ENCODE measurements around the gene EIF4E1B.
A peak's percentile ranks its signal among the peaks of the same experiment; 100 is the strongest.

The EIF4E1B gene

DNA sequence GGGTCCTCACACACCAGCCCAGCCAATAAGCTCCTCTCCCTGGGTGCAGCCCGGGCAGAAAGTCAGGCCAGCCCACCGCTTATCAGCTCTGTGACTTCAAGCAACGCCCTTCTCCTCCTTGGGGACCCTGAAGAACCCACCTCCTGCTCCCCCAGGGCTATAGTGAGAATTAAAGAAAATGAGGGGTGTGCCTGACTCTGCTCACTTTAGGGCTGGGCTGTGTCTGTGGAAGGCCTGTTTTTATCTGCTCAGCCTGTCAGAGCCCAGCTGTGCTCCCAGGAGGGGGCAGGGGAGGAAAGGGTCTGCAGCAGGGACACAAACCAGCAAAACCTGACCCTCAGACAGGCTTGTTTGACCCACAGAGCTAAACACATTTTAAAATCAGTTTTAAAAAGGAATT is 24.4 kb upstream of the EIF4E1B start:
- DNase-seq (ENCODE audit: low spot score) = no peak

DNA sequence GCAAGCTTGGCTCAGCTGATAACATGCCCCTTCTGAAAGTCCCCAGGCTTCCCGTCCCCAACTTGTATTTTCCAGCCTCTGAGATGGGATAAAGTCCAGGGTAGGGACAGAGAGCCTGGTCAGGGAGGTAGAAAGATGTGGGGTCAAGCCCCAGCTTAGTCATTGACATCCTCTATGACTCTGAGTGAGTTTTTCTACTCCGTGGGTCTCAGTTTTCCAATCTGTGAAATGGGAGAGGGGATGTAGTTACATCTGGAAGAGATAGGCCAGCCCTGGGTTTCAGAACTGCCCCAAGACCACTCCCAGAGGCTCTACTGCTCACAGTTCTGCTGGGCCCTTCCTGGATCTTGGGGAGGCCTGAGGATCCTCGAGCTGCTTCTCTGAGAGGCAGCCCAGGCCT is 23.6 kb upstream of the EIF4E1B start:
- no peak for DNase-seq (ENCODE audit: low spot score)

DNA sequence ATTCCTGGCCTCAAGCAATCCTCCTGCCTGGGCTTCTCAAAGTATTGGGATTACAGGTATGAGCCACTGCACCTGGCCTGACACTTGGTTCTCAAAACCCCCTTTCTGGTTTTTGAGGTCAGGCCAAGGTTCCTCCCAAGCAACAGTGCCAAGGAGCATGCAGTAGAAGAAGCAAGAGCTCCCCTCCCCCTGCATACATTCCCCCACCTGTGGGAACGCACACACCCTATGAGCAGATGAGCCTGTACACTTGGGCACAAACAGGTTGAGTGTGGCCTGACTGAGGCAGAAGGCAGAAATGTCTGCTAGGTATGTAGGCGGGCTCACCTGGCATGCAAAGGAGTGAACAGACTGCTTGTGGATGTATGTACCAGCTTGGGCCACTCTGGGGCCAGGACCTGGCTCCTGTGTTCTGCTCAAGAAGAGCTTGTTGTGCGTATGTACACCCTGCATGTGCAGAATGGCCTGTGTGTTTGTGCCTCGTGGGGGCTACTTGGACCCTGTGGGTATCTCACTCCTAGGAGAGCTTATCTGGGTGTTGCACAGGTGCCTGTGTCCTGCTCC is 22.3 kb upstream of the EIF4E1B start:
- no peak for DNase-seq (ENCODE audit: low spot score)

DNA sequence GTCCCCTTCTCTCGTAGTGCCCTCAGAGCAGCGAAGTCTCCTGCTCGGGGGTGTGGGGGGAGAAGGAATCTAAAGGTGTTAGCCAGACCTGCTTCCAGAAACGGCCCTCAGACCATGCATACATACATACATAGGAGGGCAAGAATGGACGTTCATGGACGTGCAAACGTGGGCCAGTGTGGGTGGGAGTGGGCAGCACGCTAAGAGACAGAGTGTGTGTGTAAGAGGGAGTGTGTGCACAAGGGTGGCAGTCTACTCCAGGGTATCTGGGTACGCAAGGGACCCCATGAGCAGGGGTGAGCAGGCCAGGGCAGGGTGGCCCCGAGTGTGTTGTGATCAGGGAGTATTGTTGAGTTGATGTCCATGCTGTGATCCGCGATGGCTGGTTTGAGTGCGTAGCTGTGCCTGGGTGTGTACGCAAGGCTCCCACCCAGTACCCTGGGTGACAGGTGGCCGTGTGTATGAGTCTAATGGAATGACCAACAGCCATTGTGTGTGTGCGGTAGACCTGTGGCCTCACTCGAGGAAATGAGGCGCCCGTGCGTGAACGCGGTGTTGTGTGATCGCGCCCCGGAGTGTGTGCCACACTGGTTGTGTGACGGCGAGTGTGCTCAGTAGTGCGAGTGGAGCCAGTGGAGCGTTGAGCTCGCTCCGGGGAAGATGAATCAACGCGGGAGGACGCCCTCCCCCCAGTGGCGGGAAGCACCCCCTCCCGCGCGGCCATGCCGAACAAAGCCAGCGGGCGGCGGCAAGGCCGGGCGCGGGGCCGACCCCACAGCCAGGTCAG is 21.3 kb upstream of the EIF4E1B start:
- DNase-seq (ENCODE audit: low spot score) = no peak

DNA sequence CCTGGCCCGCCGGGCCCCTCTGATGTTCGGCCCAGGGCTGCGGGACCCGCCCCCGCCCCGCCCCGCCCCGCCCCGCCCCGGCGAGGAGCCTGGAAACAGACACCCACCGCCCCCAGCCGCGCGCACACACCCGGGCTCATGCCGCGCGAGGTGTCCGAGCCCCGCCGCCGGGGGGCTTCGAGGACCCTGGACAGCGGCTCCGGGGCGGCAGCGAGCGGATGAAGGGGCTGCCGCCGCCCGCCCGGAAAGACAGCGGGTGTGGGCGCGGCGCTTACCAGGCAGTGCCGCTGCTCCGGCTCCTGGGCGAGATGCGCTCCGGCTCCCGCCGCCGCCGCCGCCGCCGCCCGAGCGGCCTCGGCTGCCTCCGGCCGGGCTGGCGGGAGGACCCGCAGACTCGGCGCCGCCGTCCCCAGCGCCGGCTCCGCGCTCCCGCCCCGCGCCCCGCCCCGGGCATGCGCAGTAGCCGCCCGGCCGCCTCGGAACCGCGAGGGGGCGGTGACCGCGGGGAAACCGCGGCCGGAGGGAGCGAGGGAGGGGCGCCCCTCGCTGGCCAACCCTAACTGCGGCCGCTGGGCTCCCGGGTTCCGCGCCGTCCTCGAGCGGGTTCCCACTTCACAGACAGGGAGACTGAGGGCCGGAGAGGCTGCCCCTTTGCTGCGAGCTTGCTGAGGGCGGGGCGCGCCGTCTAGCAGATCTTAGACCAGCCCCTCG is 20.6 kb upstream of the EIF4E1B start, which contains the start of gene GPRIN1:
TSS of gene GPRIN1 (minus strand) at position 433 of the 711 bp plus-strand sequence. CDS start 10,322 bp downstream, outside the sequence.
- peak; percentile 60 for DNase-seq (ENCODE audit: low spot score)

DNA sequence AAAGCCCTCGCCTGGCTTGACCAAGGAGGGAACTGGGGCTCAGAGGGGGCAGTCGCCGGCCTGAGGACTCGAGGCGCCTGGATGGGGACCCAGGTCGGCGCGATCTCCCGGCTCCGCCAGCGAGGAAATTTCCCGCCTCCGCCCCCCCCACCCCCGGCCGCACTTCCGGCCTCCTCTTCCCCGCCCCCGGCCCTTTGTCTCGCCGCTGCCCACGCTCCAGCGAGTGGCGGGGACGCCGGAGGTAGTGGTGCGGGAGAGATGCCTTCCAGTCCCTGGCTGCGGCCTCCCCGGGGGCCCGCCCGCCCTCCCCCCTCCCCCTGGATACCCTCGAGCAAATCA is 20.1 kb upstream of the EIF4E1B start:
- DNase-seq (ENCODE audit: low spot score) = no peak

DNA sequence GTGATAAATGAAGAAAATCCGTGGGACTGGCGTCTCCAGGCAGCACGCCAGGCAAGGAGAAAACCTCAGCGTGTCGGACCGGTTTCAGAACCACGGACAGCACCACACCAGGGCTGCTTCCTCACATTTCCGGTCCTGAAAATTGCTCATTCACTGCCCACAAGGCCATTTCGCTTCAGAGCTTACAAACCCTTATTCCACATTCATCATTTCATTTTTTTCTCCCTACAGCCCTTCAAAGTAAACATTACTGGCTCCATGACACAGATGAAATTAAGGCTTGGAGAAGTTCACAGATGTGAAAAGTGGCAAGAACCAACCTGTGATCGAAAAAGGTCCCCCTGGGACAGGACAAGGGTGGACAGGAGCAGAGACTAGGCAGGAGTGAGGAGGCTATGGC is 19.0 kb upstream of the EIF4E1B start:
- DNase-seq (ENCODE audit: low spot score) = peak; percentile 85

DNA sequence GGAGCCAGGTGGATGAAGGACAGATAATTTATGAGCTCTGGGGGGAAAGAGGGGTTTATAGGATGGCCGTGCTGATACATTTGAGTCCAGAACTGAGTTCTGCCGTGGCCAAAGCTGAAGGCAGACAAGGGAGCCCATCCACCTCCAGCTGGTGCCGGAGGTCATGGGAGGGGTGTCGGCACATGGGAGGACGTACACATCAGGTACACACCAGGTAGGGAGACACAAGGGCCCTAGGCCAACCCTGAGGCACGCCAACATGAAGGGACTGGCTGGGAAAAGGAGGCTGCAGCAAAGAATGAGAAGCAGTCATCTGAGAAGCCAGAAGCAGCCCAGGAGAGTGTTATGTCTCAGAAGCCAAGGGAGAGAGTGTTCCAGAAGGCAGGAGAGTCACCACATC is 18.5 kb upstream of the EIF4E1B start:
- DNase-seq (ENCODE audit: low spot score) = no peak

DNA sequence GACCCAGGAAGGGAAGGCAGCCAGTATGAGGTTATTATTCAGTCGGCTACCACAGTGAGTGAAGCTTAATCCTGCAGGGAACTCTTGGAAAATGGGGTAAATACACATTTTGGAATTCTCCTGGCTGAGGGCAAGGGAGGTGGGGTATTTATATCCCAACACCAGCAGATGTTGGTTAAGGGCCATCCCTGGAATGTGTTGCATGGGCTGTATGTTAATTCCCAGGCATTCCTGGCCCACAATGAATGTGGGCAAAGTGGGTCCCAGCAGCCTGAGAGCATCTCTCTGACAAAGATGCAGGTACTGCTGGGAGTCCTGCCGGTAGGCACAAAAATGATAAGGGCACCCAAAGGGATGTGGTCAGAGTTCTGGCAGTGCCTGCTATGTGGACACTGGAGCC is 17.6 kb upstream of the EIF4E1B start:
- no peak for DNase-seq (ENCODE audit: low spot score)

DNA sequence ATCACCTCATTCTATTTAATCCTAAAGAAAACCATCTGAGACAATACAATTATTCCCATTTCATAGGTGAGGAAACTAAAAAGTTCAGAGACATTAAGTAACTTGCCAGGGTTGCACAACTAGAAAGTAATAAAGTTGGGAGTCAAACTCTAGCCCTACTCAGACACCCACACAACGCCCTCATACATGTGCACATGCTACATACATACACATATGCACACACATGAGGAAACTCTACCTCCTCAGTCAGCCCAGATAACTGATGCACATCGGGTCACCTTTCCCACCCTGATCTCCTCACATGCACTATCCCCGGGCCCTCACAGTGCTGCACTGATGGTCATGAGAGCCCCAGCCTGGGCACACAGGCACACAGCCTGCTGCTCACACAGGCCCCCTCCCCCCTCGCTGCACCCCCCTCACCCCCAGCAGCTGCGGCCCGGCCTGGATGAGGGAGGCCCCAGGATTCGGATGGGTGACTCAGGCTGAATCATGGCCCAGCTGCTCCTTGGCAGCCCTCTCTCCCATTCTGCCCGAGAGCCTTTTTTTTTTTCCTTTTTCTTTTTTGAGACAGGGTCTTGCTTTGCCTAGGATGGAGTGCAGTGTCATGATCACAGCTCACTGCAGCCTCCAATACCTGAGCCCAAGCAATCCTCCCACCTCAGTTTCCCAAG is 15.5 kb upstream of the EIF4E1B start:
- DNase-seq (ENCODE audit: low spot score) = peak; percentile 31

DNA sequence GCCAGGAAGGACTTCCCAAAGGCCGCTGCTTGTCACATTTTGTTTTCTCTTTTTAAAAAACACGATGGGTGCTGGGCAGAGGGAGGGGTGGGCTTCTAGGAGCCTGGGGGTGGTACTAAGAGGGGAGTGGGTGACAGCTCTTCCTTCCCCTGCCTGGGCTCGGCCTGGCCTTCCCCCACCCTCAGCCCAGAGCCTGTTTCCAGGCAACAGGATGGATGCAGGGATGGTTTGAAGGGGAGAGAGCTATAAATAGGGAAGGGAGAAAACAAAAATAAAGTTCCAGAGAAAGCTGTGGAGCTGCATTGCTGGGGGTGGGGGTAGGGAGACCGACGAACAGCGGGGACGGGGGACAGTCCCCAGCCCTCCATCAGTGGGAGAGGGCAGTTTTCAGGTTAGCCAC is 14.0 kb upstream of the EIF4E1B start:
- no peak for DNase-seq (ENCODE audit: low spot score)

DNA sequence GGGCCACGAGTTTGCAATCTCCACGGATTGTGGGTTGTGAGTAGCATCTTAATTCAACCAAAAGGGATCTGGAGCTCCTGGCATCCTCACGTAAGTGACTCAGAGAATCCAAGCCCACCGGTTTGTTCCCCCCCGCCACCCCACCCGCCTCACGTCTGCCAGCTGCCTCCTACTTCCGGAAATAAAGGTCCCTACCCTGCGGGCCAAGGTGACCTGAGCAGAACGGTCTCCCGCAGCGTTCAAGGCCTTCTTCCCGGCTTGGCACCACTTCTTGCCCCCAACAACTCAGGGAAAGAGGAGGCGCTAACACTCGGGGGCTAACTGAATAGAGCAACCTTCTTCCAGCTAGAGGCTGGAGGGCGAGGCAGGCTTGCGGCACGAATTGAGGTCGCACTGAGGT is 11.7 kb upstream of the EIF4E1B start:
- DNase-seq (ENCODE audit: low spot score) = no peak

DNA sequence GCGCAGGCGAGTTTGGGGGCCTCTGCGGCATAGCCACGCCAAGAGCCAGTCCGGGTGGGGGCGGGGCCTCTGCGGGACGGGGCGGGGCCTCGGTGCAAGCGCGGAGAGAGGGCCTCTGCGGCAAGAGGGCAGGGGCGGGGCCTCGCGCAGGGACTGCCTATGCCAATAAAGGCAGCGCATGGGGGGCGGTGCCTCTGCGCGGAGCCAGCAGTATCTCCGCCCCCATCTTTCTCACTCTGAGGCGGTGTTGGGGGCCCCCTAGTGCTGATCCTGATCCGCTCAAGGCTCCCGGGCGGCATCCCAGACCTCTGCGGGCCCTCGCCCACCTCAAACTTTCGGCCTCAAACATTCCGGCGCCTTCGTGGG is 11.3 kb upstream of the EIF4E1B start:
- DNase-seq (ENCODE audit: low spot score) = peak; percentile 77

DNA sequence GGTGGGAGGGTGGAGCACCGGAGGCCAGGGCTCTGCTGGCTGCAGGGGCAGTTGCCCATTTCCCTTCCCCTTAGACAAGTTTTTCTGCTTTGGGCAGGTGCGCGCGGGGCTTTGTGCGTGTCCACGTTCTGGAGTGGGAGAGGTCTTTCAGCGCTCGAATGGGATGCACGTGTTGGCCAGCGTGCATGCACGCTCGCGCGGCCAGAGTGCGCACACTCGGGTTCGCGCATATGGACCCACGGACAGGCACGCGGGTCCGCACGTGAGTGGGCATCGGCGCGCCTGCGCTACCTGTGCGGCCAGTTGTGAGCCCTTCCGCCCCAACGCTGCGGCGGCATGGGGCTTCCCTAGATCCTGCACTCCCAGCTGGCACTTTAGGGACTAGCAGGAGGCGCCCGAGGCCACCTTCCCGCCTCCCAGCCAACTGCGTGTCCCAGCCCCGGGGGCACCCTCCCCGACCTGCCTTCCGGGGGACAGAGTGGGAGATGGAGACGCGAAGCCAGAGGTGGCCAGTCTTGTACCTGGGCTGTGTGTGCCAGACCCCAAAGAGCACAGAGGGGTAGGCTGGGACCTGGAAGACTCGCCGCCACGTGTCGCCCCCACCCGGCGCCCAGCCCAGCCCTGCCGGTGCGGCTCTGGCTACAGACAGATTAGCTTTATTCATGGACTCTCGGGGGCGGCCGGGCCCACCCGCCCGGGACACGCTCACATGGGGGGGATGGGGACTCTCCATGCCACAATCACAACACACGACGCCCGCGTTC is 10.7 kb upstream of the EIF4E1B start:
- DNase-seq (ENCODE audit: low spot score) = no peak

DNA sequence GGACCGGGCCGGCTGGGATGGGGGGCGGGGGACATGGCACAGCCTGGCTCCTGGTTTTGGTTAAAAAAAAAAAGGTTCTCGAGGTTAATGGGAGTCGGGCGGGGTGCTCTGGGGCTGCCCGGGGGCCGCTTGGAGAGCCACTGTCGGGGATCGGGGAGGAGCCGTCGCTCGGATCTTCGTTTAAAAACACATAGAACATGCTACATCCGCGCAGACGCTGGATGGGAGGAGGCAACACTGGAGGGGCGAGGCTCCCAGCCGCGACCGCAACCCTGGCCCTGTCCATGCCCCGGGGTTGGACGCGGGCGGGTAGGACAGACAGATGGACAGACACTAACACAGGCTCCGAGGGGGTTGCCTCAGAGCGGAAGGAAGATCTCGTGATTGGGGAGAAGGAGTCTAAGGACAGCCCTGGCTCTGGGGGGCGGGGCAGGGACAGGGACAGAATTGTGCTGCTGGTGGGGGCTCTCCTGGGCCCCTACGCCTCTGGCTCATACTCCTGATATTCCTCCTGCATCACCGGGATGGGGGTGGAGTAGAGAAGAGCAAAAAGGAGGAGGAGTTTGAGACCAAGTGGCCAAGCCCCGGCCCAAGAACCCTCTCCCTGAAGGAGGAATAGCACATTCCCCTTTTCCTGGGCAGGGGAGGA is 10.0 kb upstream of the EIF4E1B start:
- DNase-seq (ENCODE audit: low spot score) = no peak

DNA sequence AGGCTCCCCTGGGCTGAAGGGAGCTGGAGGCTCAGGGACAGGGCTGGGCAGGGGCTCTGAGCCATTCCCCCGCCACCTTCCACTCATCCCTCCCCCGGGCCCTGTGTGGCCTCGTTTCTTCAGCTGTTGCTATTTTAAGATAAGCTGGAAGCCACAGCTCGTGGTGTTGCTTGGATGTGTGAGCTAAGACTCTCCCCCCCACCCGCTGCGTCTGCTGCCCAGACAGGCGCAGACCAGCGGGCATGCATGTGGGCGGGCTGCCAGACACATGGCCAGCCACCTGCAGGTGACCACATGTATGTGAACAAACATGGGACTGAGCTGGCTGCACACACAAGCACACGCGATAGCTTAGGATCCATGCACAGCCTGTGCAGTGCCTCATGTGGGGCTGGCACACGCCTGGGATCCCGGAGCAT is 8.8 kb upstream of the EIF4E1B start:
- DNase-seq (ENCODE audit: low spot score) = no peak

DNA sequence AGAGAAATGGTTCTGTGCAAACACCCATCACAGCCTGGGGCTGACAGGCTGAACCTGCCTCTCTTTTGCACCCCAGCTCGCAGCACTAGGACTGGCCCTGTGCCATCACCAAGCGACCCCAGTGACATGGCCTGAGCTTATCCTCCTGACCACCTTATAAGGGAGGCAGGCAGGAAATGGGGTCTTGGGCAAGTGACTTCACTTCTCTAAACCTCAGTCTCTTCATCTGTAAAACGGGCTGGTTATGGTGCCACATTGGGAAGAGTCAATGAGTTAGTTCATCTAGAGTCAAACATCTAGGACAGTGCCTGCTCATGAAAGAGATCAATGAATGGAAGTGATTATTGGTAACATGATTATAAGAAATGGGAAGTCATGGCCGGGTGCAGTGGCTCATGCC is 6.3 kb upstream of the EIF4E1B start:
- DNase-seq (ENCODE audit: low spot score) = no peak

DNA sequence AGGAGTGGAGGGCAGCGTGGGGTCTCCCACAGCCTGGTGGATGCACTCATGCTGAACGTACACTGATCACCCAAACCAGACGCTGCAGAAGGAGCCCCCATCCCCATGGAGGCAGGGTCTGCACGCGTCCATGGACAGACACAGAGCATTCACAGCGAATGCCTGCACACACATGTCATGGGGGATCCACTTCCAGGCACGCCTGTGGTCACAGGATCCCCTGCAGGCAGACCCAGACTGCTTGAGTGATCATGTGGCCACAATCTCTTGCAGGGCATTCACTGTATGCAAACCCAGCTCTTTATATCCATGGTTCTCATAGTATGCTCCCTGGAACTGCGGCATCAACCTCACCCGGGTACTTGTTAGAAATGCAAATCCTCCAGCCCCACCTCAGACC is 5.5 kb upstream of the EIF4E1B start:
- DNase-seq (ENCODE audit: low spot score) = no peak

DNA sequence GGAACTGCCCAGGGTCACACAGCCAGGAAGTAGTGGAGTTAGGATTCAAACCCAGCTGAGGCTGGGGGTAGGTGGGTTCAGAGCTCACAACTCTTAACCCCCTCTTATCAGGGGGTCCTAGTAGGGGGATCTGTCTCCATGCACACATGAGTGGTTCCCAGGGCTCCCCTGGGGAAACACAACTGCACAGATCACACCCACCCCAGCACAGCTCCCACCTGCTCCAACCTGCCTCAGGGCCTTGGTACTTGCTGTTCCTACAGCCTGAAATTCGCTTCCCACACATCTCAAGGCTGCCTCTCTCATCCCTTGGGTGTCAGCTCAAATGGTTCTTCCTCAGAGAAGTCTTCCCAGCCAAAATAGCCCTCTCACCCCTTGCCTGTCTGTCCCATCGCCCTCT is 5.0 kb upstream of the EIF4E1B start:
- DNase-seq (ENCODE audit: low spot score) = no peak

DNA sequence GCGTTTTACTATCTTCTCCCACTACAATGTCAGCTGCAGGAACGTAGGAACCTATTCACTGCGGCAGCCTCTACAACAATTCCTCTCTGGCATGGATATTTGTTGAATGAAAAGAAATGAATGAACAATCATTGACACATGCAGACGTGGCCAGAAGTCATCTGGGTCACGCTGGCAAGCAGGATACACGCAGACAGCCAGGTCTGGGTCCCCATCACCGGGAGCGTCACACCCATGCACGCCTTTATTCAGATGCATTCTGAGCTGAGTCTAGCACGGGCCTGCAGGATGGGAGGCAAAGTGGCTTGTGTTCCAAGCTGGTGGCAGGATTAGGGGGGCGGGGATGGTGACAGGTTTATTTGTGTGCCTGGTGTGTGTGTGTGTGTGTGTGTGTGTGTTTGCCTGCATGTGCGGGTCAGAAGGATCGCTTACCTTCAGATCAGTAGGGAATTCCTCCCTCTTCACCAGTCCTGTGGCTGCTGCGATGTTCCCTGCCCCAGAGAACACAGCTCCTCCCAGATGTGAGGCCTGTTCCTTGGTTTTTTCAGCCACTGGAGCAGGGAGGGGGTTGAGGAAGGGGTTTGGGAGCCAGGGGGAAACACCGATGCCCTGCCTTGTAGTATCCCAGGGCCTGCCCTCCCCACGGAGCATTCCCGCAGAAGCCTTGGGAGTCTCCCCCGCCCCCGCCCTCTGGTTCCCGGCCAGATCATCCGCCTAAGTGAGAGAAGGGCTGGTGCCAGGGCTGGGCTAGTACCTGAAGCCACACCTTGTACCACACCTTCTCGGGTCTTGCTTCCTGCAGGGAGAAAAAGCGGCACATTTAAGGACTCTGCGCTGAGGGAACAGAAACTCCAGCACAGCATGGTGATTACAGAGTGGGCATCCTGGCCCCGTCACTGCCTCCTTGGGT is 4.3 kb upstream of the EIF4E1B start:
- no peak for DNase-seq (ENCODE audit: low spot score)

DNA sequence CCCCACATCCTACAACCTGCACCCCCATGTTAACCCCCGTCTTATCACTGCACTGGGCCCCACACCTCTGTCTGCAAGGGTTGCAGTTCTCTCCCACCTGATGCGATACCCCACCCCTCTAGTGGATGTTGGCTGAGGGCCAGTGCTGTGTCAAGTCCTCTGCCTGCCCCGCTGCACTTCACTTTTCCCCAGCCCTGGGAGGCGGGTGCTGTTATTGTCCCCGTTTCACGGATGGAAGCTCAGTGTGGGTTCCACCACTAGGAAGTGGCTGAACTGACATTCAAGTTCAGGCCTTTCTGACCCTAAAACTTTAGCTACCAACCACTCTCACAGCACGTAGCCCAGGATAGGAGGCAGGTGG is 3.6 kb upstream of the EIF4E1B start:
- DNase-seq (ENCODE audit: low spot score) = no peak

Measured in kidney capillary endothelial cell (primary cell).